Kidney tubule cell (primary cell): ENCODE data around the gene ZNF513.
"Not testable (repeated sequence)": the region's sequence is repeated elsewhere in the genome, so short reads cannot be mapped to it uniquely, and the experiment has no call there.

ENCODE experiments used
- DNase-seq: peaks from one replicate; pipeline ENCODE4 v3.0.0-alpha.2; 2018; ENCODE audit warnings: low spot score

Gene ZNF513, protein sequence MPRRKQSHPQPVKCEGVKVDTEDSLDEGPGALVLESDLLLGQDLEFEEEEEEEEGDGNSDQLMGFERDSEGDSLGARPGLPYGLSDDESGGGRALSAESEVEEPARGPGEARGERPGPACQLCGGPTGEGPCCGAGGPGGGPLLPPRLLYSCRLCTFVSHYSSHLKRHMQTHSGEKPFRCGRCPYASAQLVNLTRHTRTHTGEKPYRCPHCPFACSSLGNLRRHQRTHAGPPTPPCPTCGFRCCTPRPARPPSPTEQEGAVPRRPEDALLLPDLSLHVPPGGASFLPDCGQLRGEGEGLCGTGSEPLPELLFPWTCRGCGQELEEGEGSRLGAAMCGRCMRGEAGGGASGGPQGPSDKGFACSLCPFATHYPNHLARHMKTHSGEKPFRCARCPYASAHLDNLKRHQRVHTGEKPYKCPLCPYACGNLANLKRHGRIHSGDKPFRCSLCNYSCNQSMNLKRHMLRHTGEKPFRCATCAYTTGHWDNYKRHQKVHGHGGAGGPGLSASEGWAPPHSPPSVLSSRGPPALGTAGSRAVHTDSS

DNA sequence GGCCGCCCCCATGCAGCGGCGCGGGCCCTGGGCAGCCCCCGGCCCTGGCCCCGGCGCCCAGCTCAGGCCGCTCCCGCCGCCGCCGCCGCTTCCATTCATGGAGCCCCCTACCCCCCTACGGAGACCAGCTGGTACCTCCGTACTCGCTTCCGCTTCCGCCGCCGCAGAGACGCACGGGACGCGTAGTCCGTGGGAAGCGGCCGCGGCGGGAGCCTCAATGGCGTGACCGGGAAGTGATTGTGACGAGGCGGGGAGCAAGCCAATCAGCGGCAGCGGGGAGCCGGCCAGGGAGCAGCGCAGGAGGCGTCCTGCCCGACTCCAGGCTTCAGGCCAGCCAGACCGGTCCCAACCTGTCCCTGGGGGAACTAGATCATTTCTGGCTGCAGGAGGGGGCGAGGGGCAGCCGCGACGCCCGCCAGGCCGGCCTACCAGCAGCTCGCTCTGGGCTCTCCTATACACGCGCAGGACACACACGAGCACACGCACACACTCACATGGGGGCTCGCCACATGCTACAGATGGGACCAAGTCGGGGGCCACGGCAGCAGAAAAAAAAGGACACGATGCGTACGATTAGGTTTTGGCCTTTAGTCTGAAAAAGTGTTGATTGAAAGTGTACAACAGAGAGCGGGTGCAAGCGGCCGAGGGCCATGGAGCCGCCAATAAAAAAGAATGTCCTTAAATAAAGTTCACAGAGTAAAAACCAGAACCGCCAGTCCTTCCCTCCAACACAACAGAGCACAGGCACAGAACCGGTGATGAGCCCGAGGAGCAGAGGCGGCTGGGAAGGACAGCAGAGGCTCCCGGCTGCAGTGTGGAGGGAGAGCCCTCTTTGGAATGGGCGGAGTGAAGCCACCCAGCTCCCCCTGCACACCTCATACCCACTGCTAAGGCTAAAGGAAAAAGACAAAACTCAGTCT lies at the start of gene ZNF513:
ZNF513 (minus strand) TSS at position 109 of the 920 bp plus-strand sequence. CDS start 208 bp downstream, outside the sequence.
- peak; percentile 94 for DNase-seq

DNA sequence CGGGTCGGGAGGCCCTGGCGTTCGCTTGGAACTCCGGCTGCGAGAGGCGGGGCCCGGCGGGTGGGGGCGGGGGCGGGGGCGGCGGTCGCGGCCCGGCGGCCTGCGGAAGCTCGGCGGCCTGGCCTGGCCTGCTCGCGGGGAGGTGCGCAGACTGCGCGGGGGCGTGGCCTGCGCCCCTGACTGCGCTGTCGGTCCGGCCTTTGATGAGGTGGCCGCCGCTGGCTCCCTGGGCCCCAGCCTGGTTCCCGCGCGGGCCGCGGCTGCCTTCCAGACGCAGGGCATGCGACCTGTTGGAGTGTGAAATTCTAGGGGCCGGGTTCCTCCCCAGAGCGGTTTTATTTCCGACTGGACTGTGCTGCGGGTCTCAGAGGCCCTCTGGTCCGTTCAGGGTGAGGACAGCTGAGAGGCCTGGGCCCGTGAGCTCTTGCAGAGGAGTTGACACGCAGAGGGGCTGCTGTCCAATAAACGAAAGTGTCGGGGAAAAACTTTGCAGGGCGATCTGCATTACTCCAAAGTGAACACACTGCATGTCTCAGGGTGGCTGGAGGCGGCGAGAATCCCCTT lies 48.5 kb upstream of the ZNF513 start:
- peak; percentile 91 for DNase-seq

DNA sequence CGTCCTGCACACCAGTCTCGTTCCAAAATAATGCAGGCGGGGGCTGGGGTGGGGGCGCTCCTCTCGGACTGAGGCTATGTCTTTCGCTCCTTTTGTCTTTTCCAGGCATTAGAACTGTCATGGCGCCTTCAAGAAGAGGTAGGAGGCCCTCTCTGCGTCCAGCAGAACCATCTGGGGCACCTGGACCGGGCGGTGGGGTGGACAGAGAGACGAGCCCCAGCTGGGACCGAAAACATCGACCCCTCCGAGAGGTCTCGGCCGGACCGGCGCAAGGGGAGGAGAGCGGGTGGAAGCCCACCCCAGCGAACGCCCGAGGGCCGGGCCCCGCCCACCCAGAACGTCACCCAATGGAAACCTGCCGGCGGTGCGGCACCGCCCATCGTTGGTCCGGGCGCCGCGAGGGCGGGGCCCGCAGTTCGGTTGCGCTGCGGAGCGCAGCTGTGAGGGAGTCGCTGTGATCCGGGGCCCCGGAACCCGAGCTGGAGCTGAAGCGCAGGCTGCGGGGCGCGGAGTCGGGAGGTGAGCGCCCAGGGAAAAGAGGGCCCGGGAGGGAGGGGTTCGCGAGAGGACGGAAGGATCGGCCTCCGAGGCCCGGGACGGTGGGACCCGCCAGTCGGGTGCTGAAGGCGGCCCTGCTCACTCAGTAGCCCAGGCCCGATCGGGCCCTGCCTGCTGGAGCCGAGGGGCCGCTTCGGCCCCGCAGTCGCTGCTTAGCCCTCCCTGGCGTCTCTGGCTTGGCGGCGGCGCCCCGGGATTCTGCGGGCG lies 47.9 kb upstream of the ZNF513 start, which contains the start of gene NRBP1:
NRBP1 (plus strand) TSS at position 419 of the 765 bp plus-strand sequence. CDS start 4,643 bp downstream, outside the sequence.
- peak; percentile 90 for DNase-seq

DNA sequence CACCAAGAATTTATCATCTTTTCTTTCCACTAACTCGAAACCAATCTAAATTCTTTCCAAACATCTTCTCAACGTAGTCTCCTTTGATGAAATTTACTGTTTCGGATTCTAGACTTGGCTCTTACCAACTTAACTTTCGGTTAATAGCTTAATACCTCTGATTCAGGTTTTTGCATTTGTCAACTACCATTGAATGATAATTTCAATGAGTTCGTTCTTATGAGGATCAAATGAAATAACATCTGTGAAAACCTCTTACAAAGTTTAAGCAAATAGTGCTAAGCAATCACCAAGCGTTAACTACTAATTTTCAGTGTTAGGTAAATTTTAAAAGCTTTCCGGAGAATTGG lies 47.3 kb upstream of the ZNF513 start:
- no peak for DNase-seq

DNA sequence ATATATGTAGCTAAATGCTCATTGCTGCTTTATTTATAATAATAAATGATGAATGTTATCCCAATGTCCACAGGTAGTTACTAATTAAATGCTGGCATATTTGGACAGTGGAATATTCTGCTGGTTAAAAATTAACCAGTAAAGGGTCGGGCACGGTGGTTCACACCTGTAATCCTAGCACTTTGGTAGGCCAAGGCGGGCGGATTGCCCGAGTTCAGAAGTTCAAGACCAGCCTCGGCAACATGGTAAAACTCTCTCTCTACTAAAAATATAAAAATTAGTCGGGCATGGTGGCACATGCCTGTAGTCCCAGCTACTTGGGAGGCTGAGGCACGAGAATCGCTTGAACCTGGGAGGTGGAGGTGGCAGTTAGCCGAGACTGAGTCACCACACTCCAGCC lies 44.5 kb upstream of the ZNF513 start:
- DNase-seq = not testable (repeated sequence)

DNA sequence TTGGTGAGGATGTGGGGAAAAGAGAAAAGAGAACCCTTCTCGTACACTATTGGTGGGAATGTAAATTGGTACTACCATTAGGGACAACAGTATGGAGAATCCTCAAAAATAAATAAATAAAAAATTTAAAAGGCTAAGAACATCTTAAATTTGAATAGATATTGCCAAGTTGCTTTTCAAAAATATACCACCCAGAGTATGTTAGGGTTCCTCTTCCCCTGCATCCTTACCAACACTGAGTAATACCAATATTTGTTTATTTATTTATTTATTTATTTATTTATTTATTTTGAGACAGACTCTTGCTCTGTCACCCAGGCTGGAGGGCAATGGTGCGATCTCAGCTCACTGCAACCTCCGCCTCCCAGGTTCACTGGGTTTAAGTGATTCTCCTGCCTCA lies 42.4 kb upstream of the ZNF513 start:
- no peak for DNase-seq

DNA sequence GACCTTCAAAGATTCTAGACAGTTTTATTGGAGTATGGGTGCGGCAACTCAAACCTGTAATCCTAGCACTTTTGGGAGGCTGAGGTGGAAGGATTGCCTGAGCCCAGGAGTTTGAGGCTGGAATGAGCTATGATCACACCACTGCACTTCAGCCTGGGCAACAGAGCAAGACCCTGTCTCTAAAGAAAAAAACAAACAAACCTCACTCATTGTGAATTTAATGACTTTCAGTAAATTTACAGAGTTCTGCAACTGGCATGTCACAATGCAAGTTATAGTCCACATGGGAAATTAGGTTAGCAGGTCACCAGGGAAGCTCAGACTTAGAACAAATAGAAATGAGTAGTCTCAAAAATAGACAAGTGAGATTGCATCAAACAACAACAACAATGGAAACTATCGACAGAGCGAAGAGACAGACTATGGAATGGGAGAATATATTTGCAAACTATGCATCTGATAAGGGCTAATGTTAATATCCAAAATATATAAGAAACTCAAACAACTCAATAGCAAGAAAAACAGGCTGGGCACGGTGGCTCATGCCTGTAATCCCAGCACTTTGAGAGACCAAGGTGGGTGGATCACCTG lies 41.2 kb upstream of the ZNF513 start:
- no peak for DNase-seq

DNA sequence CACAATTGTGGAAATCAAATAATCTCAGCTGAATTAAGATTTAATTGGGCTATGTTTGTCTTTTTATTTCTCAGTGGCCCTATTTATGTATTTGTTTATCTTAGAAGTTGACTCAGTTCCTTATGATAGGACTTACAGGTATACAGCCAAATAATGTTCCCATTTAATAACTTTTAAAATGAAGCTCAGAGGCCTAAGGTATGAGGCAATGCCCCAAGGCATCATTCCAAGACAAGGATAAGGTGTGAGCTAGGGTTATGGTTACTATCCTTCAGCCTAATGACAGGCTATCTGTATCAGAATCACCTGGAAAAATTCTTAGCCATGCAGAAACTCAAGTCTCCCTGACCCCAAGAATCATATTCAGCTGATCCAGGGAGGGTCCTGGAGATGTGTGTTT lies 40.5 kb upstream of the ZNF513 start:
- no peak for DNase-seq

DNA sequence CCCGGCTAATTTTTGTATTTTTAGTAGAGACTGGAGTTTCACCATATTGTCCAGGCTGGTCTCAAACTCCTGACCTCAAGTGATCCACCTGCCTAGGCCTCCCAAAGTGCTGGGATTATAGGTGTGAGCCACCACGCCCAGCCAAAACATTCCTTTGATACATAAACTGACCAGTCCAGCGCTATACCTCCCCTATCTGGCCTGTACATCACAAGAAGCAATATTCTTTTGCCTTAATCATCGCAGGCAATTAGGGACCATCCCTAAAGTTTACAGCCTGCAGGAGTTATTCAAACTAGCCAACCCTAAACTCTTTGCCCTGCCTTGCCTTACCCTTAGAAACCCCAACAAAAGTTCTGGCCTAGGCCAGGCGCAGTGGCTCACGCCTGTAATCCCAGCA lies 35.6 kb upstream of the ZNF513 start:
- no peak for DNase-seq

DNA sequence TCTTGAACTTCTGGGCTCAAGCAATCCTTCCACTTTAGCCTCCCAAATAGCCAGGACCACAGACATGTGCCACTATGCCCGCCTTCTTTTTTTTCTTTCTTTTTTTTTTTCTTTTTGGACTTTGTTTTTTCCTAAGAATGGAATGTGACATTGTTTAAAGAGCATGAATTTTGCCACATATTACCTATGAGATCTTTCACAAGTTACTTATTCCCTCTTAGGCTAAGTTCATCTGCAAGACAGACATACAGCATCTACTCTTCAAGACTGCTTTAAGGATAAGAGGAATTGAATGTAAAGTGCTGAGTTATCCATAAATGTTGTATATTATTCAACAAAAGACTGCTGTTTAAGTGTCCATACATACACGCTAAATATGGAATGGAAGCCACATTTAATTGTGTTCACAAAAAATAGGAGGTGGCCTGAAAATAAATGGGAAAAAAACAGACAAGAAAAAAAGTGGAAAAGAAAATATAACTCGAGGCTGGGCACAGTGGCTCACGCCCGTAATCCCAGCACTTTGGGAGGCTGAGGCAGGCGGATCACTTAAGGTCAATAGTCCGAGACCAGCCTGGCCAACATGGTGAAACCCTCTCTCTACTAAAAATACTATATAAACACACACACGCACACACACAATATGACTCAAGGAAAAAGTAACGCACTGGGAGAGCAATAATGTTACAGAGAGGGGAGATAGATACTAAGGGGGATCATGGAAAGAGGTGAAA lies 32.1 kb upstream of the ZNF513 start:
- DNase-seq = no peak

DNA sequence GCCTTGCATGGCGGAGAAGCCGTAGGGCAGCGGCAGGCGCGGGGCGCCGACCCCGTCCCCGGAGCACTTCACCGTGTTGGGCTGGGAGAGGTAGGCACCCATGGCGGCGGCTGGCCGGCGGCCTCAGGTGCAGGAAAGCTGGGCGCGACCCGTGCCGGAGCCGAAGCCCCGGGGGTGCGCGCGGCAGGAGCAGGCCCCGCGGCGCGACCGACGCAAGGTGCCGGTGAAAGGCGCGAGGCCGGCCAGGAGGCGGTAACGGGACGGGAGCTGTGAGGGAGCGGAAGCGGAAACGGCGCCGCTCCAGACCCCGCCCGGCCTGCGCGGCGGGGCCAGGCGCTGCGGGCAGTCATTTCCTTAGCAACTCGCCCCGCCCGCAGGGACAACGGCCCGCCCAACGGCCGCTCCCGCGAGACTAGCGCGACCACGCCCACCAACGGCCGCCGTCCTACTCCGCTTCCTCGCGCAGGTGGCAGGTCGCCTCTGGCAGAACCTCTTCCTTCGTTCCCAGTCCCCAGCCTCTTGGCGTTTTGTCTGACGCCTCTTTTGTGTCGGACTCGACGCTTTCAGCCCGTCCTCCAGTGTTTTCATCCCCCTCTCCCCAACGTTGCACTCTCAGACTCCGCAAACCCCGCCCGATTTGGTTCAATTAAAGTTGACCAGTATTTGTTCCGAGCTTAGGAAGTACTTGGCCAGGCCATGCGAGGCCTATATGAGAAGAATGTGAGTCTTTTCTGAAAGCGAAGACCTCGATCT lies 29.0 kb upstream of the ZNF513 start, which contains the start of gene PPM1G:
PPM1G (minus strand) TSS at position 271 of the 753 bp plus-strand sequence; CDS start at position 102, 169 bp downstream.
- DNase-seq = peak; percentile 95

DNA sequence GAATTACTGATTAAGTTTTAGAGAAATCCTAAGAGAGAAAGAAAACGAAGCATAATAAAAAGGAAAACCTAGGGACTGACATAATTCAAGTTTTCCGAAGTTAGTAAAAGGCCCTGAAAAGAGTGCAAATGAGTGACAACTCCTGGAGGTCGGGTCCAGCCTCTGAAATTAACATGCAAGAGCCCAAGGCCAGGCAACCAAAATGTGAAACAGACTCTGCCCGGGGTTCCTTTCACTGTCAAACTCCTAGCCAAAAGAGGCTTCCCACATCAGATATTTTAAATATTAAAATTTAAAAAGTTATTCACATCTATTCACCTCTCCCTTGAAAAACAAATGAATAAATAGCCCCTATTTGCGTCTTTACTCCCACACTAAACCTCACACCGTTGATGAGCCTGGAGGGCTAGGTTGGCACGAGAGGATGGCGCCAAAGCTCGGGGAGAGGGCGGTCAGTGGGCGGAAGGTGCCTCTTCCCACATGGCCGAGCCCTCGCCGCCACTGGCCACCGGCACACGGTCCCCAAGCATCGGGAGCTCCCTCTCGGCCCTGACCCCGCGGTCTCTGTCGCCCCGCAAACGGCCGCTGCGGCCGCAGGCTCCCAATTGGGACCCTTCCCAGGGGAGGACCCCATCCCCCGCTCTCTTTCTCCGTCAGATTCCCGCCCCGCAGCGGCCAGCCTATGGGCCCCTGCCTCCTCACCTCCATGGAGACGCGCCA lies 28.2 kb upstream of the ZNF513 start:
- peak; percentile 16 for DNase-seq

DNA sequence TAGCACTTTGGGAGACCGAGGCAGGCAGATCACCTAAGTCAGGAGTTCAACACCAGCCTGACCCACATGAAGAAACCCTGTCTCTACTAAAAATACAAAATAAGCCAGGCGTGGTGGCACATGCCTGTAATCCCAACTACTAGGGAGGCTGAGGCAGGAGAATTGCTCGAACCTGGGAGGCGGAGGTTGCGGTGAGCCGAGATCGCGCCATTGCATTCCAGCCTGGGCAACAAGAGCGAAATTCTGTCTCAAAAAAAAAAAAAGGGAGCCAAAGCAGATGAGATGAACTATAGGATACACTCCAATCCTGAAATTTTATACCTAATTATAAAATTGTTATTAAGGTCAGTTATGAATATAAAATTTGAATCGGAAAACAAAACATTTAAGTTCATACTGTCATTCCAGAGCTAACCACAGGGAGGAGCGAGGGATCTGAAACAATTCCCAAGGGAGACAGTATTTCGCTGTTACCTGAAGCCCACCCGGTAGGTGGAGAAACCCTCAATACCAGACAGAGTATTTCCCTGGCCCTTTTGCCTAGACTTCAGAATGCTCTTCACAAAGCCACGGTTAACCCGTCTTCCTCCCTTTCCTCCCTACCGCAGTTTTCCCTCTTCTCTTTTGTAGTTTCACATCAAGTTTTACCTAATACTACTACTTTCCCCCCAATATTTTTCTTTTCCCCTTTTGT lies 27.4 kb upstream of the ZNF513 start:
- peak; percentile 63 for DNase-seq

DNA sequence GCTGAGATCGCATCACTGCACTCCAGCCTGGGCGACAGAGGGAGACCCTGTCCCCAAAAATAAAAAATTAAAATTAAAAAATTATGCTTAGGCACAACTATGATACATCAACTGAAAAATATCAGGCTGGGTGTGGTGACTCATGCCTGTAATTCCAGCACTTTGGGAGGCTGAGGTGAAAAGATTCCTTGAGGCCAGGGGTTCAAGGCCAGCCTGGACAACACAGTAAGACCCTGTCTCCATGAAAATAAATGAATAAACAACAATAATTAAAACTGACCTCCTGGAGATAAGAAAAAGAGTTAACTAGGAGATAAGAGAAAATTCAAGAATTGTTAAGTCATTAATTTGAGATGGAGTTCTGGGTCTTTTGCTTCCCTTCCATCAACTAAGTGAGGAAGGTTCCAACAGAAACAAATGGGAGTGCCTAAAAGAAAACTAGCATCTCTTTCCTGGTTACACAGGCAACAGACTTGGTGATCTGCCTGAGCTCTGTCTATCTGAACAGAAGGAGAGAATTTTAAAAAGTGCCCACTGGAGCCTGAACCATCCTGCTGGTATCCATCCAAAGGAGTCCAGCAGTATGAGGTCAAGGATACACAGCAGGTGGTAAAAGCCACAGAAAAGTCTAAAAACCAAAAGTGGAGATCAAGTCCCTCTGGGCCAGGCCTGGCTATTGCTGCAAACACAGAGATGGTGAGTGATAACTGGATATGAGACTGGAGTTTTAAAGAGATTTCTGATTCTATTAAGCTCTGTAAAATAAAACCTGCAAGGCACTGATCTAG lies 20.0 kb upstream of the ZNF513 start:
- no peak for DNase-seq

DNA sequence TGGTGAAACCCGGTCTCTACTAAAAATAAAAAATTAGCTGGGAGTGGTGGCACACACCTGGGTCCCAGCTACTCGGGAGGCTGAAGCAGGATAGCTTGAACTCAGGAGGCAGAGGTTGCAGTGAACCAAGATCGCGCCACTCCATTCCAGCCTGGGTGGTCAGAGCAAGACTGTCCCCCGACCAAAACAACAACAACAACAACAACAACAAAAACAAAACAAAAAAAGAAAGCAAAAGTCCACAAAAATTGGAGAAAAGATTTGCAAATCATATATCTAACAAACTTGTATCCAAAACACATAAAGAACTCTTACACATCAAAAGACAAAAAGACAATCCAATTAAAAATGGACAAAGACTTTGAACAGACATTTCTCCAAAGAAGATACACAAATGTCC lies 18.4 kb upstream of the ZNF513 start:
- no peak for DNase-seq

DNA sequence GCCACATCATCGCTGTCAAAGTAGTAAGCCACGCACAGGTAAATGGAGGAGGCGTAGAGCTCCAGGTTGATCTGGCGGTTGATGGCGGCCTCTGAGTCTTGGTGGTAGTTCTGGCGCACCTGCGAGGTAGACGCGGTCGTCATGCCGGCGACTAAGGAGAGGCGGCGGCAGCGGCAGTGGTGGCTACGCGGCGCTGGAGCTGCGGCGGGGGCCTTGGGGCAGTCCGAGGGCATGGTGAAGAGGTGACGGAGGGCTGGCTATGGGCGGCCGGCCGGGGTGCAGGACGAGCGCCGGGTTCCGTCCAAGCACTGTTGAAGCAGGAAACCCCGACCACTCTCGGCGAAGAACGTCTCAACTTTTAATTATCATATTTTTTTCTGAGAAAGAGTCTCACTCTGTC lies 12.7 kb upstream of the ZNF513 start:
- DNase-seq = no peak
